Hematopoietic multipotent progenitor cell treated with erythropoietin and hydrocortisone succinate and interleukin-3 and kit ligand, for 17 days (in vitro differentiated cells): ENCODE data around the gene TNFRSF9.
A peak's percentile ranks its signal among the peaks of the same experiment; 100 is the strongest.
"Not testable (repeated sequence)": the region's sequence is repeated elsewhere in the genome, so short reads cannot be mapped to it uniquely, and the experiment has no call there.

ENCODE experiments used
- DNase-seq: peaks from one replicate; pipeline ENCODE4 v3.0.0-alpha.2; 2015; ENCODE audit warnings: low spot score

TNFRSF9 gene

GRCh38 chr1:7960867-7961215, 20.2 kb upstream of the TNFRSF9 start:
- no peak for DNase-seq

DNA sequence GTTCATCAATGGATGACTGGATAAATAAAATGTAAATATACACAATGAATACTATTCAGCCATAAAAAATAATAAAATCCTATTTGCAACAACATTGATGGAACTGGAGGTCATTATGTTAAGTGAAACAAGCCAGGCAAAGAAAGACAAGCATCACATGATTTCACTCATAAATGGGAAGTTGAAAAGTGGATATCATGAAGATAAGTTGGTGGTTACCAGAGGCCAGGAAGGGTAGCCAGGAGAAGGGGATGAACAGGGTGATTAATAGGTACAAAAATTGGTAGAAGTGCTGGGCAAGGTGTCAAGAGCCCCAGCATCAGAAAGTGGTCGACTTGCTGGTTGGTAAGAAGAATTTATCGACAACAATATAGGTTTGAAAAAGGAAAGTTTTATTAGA, 19.5 kb upstream of the TNFRSF9 start:
- DNase-seq: no peak

GRCh38 chr1:7956218-7957032, 15.8 kb upstream of the TNFRSF9 start:
- no peak for DNase-seq

DNA sequence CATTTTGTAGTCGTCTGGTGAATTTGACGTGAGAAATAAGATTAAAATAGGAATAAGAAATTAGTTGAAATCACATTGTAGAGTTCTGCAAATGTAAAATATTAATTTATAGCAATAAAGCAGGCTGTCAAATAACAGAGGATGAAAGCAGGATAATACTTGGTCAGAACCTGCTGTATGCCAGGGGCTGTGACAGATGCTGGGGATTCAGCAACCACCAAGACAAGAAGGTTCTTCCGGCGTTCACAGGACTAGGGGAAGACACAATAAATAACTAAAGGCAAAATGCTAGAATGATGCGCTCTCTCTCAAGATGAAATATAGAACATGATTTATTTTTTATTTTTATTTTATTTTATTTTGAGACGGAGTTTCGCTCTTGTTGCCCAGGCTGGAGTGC, 14.0 kb upstream of the TNFRSF9 start:
- DNase-seq: no peak

DNA sequence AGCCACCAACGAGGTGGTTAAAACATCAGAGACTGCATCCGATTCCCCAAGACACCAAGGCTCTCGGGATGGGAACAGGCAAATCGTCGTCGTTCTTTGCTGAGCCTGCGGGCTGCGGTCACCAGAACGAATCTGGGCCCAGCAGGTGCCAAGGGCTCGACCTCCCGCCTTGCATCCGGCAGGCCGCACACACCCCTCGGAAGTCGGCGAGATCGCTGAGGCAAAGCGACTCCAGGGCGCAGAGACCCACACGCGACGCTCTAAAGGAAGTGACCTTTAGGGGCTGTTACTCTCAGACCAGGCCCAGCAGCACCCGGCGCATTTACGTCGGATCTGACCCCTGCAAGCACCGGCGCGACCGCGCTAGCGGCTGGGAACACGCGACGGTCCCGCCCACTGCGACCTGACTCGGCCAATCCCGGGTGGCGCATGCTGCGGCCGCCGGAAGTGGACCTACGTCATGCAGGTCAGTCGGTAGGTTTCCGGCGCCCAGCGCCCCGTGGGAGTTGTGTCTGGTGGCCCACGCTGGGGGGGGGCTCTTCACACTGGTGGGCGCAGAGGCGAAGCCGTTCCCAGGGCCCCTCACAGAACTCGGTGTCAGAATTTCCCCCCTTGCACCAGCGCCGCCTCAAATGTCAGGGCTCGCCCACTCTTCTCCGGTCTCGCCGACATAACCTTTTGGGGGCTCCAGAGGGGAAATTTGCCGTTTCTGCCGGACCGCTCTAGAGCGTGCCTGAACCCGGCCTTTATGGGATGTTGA, 13.4 kb upstream of the TNFRSF9 start:
- DNase-seq: peak; percentile 88

DNA sequence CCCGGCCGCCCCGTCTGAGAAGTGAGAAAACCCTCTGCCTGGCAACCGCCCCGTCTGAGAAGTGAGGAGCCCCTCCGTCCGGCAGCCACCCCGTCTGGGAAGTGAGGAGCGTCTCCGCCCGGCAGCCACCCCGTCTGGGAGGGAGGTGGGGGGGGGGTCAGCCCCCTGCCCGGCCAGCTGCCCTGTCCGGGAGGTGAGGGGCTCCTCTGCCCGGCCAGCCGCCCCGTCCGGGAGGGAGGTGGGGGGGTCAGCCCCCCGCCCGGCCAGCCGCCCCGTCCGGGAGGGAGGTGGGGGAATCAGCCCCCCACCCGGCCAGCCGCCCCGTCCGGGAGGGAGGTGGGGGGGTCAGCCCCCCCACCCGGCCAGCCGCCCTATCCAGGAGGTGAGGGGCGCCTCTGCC, 12.2 kb upstream of the TNFRSF9 start:
- DNase-seq: not testable (repeated sequence)

DNA sequence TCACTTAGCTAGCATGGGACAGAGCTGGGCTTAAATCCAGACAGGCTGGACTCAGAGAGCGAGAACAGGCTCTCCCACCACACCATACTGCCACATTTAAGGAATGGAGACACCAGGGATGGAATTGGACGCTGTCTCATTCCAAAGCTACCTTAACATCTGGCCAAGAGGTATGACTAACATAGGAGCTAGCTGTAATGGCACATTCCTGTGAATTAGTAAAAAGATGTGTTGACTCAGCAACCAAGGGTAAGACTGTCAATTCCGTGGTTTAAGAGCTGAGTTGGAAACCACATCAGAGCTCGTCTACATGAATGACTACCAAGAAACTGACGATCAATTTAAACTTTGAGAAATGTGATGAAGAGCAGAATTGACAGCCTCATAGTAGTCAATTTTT, 8.3 kb upstream of the TNFRSF9 start:
- no peak for DNase-seq

- DNase-seq: no peak
These were observed 2.6 kb upstream of the TNFRSF9 start for GRCh38 chr1:7943251-7943650.

- DNase-seq: no peak
These were observed 1.7 kb upstream of the TNFRSF9 start for GRCh38 chr1:7942214-7942921.

GRCh38 chr1:7941437-7941793, 776 bp upstream of the TNFRSF9 start:
- DNase-seq: no peak

DNA sequence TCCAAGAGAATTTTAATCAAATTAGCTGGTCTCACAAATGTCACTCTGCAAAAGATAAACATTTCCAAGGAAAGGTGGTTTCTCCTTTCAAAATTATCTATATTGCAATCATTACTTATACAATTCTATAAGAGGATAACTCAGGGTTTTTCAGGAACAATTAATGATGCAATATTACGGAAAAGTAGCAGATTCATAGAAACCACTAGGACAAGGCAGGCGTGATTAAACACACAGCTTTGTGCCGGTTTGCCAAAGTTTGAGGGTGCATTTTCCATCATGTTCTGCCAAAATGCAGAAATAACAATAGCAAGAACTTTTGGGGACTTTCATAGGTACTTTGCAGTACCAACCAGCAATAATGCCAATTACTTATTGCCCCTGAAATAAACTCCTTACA, 605 bp downstream of the TNFRSF9 start:
- no peak for DNase-seq

DNA sequence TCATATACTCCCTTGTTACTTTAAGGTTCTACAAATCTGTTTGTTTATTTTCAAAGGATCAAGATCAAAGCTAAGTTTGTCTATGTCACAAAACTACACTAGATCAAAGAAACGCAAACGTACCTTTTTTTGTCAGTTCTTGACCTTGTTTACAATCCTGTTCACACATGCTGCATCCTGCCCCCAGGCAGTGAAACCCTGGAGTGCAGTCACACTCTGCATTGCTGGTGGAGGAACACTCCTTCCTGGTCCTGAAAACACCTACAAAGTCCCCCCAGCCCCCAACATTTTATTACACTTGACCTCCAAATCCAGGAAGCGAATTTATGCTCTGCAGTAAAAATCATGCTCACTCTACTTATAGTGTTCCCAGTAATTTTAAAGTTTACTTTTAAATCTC, 2.6 kb downstream of the TNFRSF9 start:
- DNase-seq: no peak

GRCh38 chr1:7932524-7933138, 8.0 kb downstream of the TNFRSF9 start:
- no peak for DNase-seq

- no peak for DNase-seq
These were observed 9.2 kb downstream of the TNFRSF9 start for GRCh38 chr1:7931446-7931812.

- no peak for DNase-seq
These were observed 9.8 kb downstream of the TNFRSF9 start for GRCh38 chr1:7930645-7931445.

GRCh38 chr1:7929637-7930036, 11.0 kb downstream of the TNFRSF9 start:
- no peak for DNase-seq

GRCh38 chr1:7928247-7928646, 12.4 kb downstream of the TNFRSF9 start:
- DNase-seq: no peak

DNA sequence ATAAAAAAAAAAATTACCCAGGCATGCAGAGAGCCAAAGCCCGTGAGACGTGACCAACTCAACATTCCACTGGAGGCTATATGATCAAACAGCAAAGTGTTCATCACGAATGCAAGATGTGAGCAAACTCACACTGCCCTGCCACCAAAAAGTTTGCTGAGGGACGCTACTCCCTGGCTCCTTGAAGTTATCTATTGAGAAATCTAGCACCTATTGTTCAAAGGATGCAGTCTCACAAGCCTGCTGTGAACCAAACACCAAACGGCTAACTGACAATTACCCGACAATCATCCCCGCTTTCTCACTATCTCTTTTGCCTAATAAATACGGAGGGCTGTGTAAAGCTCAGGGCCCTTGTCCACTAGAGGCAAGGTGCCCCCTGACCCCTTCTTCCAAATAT, 13.6 kb downstream of the TNFRSF9 start:
- DNase-seq: not testable (repeated sequence)

GRCh38 chr1:7922301-7922700, 18.3 kb downstream of the TNFRSF9 start:
- no peak for DNase-seq

GRCh38 chr1:7921796-7922195, 18.8 kb downstream of the TNFRSF9 start:
- DNase-seq: no peak

DNA sequence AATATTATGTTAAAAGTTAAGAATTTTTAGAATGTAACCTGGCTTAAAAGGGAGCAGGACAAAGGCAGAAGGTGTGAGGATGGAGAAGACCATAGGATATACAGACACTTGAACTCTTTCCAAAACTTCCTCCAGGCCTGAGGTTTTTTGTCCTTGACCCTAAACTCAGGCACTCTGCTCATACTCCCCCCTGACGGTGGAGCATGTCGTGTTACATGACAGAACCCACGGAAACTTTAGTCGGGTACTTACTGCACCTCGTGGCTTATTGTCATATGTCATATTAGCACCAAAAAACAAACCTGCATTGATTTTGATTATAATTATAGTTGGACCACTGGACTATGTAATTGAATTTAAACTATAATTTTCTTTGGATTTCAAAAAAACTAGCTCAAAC, 20.8 kb downstream of the TNFRSF9 start:
- DNase-seq: no peak

DNA sequence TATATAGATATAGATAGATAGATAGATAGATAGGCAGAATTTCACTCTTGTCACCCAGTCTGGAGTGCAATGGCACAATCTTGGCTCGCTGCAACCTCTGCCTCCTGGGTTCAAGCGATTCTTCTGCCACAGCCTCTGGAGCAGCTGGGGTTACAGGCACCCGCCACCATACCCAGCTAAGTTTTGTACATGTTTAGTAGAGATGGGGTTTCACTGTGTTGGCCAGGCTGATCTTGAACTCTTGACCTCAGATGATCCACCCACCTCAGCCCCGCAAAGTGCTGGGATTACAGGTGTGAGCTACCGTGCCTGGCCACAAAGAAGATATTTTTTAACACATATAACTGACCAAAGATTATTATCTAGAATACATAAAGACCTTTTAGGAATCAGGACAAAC, 22.7 kb downstream of the TNFRSF9 start:
- DNase-seq: not testable (repeated sequence)
